ENCODE results near the gene PSAPL1.

The PSAPL1 gene

GRCh38 chr4:7415927-7416686 lies 18.6 kb downstream of the PSAPL1 start:
- TF ChIP-seq FOXP2 (optimal IDR thresholded peaks at IDR 0.05; ENCODE audit: control extremely low read depth, extremely low read length, insufficient read depth) (no peak), EZH2 (IDR thresholded peaks at IDR 0.05) (no peak), POLR2AphosphoS5 (IDR thresholded peaks at IDR 0.05; ENCODE audit: borderline replicate concordance, low read depth, low read length) (no peak)
- Histone ChIP-seq H3K36me3 (ENCODE audit: insufficient read depth, low read length) (no peaks in the 10 kb centered on the region), H3K4me3 (no peak overlapping the region), H3K27ac (no peak overlapping the region), H3K9ac (ENCODE audit: insufficient read length) (no peak overlapping the region), H3K9me3 (ENCODE audit: low read depth, low read length) (no peaks in the 10 kb centered on the region)
- no peak for DNase-seq (ENCODE audit: low read depth, low spot score)

- TF ChIP-seq FOXP2 (optimal IDR thresholded peaks at IDR 0.05; ENCODE audit: control extremely low read depth, extremely low read length, insufficient read depth): no peak
- TF ChIP-seq EZH2 (IDR thresholded peaks at IDR 0.05): no peak
- no peak for TF ChIP-seq POLR2AphosphoS5 (IDR thresholded peaks at IDR 0.05; ENCODE audit: borderline replicate concordance, low read depth, low read length)
- Histone ChIP-seq H3K9ac (ENCODE audit: insufficient read length) (no peak overlapping the region), H3K4me3 (no peak overlapping the region), H3K9me3 (ENCODE audit: low read depth, low read length) (no peaks in the 10 kb centered on the region), H3K36me3 (ENCODE audit: insufficient read depth, low read length) (no peaks in the 10 kb centered on the region), H3K27ac (no peak overlapping the region)
- DNase-seq (ENCODE audit: low read depth, low spot score): no peak
These were observed 19.8 kb downstream of the PSAPL1 start for GRCh38 chr4:7414736-7415510.

GRCh38 chr4:7414046-7414445 lies 20.7 kb downstream of the PSAPL1 start:
- no peak overlapping the region for H3K9ac ChIP-seq (ENCODE audit: insufficient read length)
- TF ChIP-seq FOXP2 (optimal IDR thresholded peaks at IDR 0.05; ENCODE audit: control extremely low read depth, extremely low read length, insufficient read depth) (no peak), POLR2AphosphoS5 (IDR thresholded peaks at IDR 0.05; ENCODE audit: borderline replicate concordance, low read depth, low read length) (no peak), EZH2 (IDR thresholded peaks at IDR 0.05) (no peak)
- H3K4me3 ChIP-seq: no peak overlapping the region
- H3K27ac ChIP-seq: no peak overlapping the region
- no peaks in the 10 kb centered on the region for H3K9me3 ChIP-seq (ENCODE audit: low read depth, low read length)
- DNase-seq (ENCODE audit: low read depth, low spot score): no peak
- H3K36me3 ChIP-seq (ENCODE audit: insufficient read depth, low read length): no peaks in the 10 kb centered on the region

- TF ChIP-seq EZH2 (IDR thresholded peaks at IDR 0.05) (no peak), FOXP2 (optimal IDR thresholded peaks at IDR 0.05; ENCODE audit: control extremely low read depth, extremely low read length, insufficient read depth) (no peak), POLR2AphosphoS5 (IDR thresholded peaks at IDR 0.05; ENCODE audit: borderline replicate concordance, low read depth, low read length) (no peak)
- no peaks in the 10 kb centered on the region for H3K36me3 ChIP-seq (ENCODE audit: insufficient read depth, low read length)
- H3K9ac ChIP-seq (ENCODE audit: insufficient read length): no peak overlapping the region
- H3K4me3 ChIP-seq: no peak overlapping the region
- DNase-seq (ENCODE audit: low read depth, low spot score): no peak
- no peak overlapping the region for H3K27ac ChIP-seq
- H3K9me3 ChIP-seq (ENCODE audit: low read depth, low read length): no peaks in the 10 kb centered on the region
These were observed 22.2 kb downstream of the PSAPL1 start for GRCh38 chr4:7412554-7412912.

GRCh38 chr4:7411896-7412553 lies 22.7 kb downstream of the PSAPL1 start:
- no peak for DNase-seq (ENCODE audit: low read depth, low spot score)
- Histone ChIP-seq H3K27ac (no peak overlapping the region), H3K36me3 (ENCODE audit: insufficient read depth, low read length) (no peaks in the 10 kb centered on the region), H3K9me3 (ENCODE audit: low read depth, low read length) (no peaks in the 10 kb centered on the region), H3K4me3 (no peak overlapping the region), H3K9ac (ENCODE audit: insufficient read length) (no peak overlapping the region)
- TF ChIP-seq POLR2AphosphoS5 (IDR thresholded peaks at IDR 0.05; ENCODE audit: borderline replicate concordance, low read depth, low read length): no peak
- no peak for TF ChIP-seq FOXP2 (optimal IDR thresholded peaks at IDR 0.05; ENCODE audit: control extremely low read depth, extremely low read length, insufficient read depth)

- no peak for TF ChIP-seq FOXP2 (optimal IDR thresholded peaks at IDR 0.05; ENCODE audit: control extremely low read depth, extremely low read length, insufficient read depth)
- TF ChIP-seq POLR2AphosphoS5 (IDR thresholded peaks at IDR 0.05; ENCODE audit: borderline replicate concordance, low read depth, low read length): no peak
- TF ChIP-seq EZH2 (IDR thresholded peaks at IDR 0.05): no peak
- Histone ChIP-seq H3K4me3 (no peak overlapping the region), H3K36me3 (ENCODE audit: insufficient read depth, low read length) (no peaks in the 10 kb centered on the region), H3K9me3 (ENCODE audit: low read depth, low read length) (no peaks in the 10 kb centered on the region), H3K27ac (no peak overlapping the region), H3K9ac (ENCODE audit: insufficient read length) (no peak overlapping the region)
- no peak for DNase-seq (ENCODE audit: low read depth, low spot score)
These were observed 23.2 kb downstream of the PSAPL1 start for GRCh38 chr4:7411491-7411890.

GRCh38 chr4:7410446-7410845 lies 24.3 kb downstream of the PSAPL1 start:
- H3K36me3 ChIP-seq (ENCODE audit: insufficient read depth, low read length): no peaks in the 10 kb centered on the region
- no peak overlapping the region for H3K27ac ChIP-seq
- DNase-seq (ENCODE audit: low read depth, low spot score): no peak
- no peak overlapping the region for H3K9ac ChIP-seq (ENCODE audit: insufficient read length)
- H3K9me3 ChIP-seq (ENCODE audit: low read depth, low read length): no peaks in the 10 kb centered on the region
- no peak for TF ChIP-seq FOXP2 (optimal IDR thresholded peaks at IDR 0.05; ENCODE audit: control extremely low read depth, extremely low read length, insufficient read depth)
- no peak for TF ChIP-seq POLR2AphosphoS5 (IDR thresholded peaks at IDR 0.05; ENCODE audit: borderline replicate concordance, low read depth, low read length)
- TF ChIP-seq EZH2 (IDR thresholded peaks at IDR 0.05): no peak
- H3K4me3 ChIP-seq: no peak overlapping the region

GRCh38 chr4:7408166-7408565 lies 26.6 kb downstream of the PSAPL1 start:
- Histone ChIP-seq H3K27ac (no peak overlapping the region), H3K36me3 (ENCODE audit: insufficient read depth, low read length) (no peaks in the 10 kb centered on the region), H3K9ac (ENCODE audit: insufficient read length) (no peak overlapping the region), H3K4me3 (no peak overlapping the region), H3K9me3 (ENCODE audit: low read depth, low read length) (no peaks in the 10 kb centered on the region)
- TF ChIP-seq FOXP2 (optimal IDR thresholded peaks at IDR 0.05; ENCODE audit: control extremely low read depth, extremely low read length, insufficient read depth) (no peak), POLR2AphosphoS5 (IDR thresholded peaks at IDR 0.05; ENCODE audit: borderline replicate concordance, low read depth, low read length) (no peak)
- DNase-seq (ENCODE audit: low read depth, low spot score): no peak
